CD4-positive, alpha-beta T cell treated with Interleukin-10 for 1 hour (primary cell): Measurements from ENCODE around the gene SFSWAP.
"Not testable (repeated sequence)": the region's sequence is repeated elsewhere in the genome, so short reads cannot be mapped to it uniquely, and the experiment has no call there.

ENCODE experiments used
- DNase-seq: peaks from one replicate; pipeline ENCODE4 v3.0.0-alpha.2; 2020

The SFSWAP gene

DNA sequence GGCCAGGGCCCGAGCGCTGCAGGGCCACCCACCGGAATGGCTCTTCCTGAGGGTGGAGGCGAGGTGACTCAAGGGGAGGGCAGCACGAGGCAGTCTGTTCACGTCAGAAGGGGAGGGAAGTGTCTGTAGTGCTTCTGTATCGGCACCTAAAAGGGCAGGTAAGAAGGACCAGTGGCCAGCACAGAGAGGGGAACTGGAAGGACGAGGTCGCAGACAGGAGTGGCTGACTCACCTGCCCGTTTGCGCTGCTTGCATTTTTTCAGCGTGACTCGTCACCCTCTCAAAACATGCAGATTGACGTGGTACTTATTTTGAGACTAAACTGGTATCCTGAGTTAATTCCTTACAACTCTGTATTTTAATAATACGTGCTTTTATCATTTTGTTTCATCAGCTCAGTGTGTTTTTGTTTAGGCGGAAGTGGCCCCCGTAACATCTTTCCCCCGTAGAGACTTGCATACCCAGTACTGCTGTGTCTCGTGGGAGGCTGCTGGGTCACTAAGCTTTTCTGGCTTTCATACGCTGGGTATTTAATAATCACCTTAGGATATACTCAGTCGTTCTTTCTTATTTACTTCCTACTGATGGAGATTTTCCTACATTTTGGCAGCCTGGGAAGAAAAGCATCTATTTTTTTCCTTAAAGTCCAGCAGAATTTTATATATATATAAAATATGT lies 26.4 kb downstream of the SFSWAP start:
- DNase-seq = no peak

DNA sequence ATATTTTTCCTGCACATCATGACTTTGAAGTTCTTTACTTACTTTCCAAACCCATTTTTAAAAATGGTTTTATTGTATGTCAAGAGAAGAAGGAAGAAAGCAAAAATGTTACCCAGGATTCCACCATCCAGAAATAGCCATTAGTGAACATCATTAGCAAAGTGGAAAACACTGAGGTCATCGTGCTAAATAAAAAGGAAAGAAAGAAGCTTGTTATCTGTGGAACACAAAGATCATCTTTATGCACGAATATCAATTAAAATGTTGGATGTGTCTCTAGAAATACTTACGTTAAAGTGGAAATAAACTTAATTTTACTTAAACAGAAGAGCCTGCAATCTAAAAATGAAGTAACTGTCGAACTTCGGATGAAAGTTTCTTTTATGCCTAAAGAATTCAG lies 27.3 kb downstream of the SFSWAP start:
- DNase-seq = no peak

- no peak for DNase-seq
Measured at GRCh38 chr12:131740626-131741025, 29.7 kb downstream of the SFSWAP start.

GRCh38 chr12:131742761-131743160 lies 31.9 kb downstream of the SFSWAP start:
- not testable (repeated sequence) for DNase-seq

DNA sequence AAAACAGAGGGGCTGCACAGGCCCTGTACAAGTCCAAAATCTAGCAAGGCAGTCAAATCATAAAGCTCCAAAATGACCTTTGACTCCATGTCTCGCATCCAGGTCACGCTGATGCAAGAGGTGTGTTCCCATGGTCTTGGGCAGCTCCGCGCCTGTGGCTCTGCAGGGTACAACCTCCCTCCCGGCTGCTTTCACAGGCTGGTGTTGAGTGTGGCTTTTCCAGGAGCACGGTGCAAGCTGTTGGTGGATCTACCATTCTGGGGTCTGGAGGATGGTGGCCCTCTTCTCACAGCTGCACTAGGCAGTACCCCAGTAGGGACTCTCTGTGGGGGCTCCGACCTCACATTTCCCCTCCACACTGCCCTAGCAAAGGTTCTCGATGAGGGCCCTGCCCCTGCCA lies 32.5 kb downstream of the SFSWAP start:
- not testable (repeated sequence) for DNase-seq

GRCh38 chr12:131743880-131744279 lies 33.0 kb downstream of the SFSWAP start:
- not testable (repeated sequence) for DNase-seq

DNA sequence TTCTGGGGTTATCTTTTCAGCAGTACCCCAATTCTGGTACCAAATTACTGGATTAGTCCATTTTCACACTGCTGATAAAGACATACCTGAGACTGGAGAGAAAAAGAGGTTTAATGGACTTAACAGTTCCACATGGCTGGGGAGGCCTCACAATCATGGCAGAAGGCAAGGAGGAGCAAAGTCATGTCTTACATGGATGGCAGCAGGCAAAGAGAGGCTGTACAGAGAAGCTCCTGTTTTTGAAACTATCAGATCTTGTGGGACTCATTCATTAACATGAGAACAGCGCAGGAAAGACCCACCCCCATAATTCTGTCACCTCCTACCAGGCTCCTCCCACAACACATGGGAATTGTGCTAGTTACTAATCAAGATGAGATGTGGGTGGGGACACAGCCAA lies 33.8 kb downstream of the SFSWAP start:
- not testable (repeated sequence) for DNase-seq

DNA sequence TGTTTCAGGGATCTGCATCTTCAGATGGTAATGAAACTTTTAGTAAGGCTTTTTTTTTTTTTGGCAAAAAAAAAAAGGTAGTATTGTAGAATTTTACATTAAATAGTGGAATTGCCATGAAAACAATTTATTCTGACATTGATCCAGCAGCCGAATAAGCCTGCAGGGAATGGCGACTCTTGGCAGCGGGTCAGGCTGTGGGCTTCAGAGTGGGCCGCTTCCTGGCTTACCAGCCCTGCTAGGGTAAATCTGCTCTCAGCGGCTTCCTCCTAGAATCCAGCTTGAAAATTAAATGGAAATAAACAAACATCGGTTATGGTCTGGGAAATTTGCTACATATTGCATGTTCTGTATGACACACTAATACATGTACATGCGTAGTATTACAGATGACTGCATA lies 34.8 kb downstream of the SFSWAP start:
- no peak for DNase-seq

- DNase-seq = no peak
Measured at GRCh38 chr12:131747276-131748177, 36.6 kb downstream of the SFSWAP start.

GRCh38 chr12:131749618-131750315 lies 38.9 kb downstream of the SFSWAP start:
- DNase-seq = no peak

DNA sequence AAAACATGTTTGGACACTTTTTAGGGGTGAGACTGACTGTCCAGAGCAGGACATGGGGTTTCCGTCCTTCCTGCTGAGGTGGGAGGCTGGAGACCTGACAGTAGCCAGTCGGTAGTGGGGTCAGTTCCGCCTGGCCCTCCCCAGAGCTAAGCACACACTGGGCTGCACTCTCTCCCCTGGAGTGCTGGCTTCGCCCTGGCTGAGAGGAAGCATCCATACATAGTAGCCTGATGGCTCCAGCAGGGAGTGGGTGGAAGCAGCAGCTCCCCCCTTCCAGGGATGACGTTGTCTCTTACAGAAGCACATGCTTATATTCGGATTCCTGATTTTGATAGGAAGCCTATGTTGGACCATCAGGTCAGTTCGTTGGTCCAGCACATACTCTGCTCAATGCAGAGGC lies 40.4 kb downstream of the SFSWAP start:
- no peak for DNase-seq

DNA sequence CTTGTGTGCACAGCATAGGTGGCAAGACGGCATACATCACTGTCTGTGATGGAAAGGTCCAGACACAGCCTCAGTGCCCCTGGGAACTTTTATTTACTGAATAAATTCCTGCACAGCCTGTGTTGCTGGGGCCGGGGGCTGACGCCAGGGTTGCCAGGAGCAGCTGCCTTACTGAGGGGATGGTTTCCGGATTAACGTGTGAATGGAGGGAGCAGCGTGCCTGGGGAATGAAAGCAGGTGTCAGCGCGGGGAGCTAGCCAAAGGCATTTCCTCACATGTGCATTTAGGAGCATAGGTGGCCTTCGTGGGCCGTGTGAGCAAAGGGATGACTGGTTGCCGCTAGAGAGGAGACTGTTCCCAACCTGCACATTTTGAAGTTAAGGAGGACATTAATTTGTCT lies 41.6 kb downstream of the SFSWAP start:
- no peak for DNase-seq

GRCh38 chr12:131753005-131753404 lies 42.1 kb downstream of the SFSWAP start:
- DNase-seq = no peak

DNA sequence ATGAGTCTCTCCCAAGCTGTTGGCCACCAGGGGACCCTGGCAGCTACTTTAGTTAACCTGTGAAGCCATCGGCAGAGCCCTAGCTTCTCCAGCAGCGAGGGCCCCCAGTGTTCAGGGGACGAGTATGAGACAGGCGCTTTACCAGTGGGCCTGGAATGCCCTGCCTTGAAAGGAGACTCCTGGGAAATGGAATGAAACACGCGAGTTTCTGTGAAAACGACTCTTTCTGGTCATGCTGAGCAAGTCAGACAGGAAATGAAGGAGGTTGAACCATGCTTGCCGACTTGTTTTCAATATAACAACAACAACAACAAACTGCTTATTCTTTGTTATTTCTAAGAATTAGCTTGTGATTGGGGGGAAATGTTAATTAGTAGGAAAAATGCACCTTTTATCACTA lies 42.9 kb downstream of the SFSWAP start:
- no peak for DNase-seq

DNA sequence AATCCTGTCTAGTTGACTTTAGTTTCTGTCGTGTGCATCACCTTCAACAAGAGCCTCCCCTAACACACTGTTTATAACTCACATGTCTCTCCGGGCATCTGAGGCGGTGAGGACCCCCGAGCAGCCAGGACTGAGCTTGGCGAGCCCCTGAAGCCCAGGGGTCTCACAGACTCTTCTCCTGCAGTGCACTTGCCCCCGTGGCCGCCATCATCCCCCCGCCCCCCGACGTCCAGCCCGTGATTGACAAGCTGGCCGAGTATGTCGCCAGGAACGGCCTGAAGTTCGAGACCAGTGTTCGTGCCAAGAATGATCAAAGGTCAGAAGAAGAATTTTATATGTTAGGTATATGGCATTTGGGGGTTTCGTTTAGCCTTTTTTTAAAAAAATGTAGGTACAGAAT lies 43.3 kb downstream of the SFSWAP start:
- DNase-seq = no peak

- DNase-seq = peak; percentile 42
Measured at GRCh38 chr12:131755305-131756113, 44.6 kb downstream of the SFSWAP start.

DNA sequence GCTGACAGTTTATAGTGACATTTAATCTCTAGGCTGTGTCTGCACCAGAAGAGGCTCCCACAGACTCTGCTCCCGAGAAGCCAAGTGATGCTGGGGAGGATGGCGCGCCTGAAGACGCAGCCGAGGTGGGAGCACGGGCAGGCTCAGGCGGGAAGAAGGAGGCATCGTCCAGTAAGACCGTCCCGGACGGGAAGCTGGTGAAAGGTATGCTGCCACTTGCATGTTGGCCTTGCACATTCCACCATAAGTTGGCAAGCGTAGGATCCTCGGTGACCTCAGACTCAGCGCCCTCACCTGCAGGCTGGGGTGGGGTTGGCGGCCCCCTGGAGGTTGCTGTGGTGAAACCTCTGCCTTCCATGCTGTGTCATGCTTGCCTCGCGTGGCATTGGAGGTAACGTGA lies 45.6 kb downstream of the SFSWAP start:
- no peak for DNase-seq

DNA sequence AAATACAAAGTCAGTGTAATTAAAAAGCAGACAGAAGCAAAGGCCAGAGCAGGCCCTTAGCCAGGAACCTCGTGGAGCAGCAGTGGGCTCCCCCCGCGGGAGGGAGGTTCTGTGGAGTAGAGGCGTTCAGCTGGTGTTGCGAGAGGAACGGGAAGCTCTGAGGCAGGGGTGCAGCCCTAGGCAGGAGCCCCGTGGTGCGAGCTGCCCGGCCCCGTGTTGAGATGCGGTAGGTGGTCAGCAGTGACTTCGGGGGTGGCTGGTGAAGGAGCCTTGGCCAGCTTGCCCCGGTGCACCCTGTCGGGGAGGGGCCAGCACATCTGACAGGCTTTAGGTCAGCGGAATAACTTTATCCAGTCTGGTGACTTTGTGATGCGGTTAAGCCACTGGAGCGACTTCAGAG lies 46.2 kb downstream of the SFSWAP start:
- DNase-seq = no peak

DNA sequence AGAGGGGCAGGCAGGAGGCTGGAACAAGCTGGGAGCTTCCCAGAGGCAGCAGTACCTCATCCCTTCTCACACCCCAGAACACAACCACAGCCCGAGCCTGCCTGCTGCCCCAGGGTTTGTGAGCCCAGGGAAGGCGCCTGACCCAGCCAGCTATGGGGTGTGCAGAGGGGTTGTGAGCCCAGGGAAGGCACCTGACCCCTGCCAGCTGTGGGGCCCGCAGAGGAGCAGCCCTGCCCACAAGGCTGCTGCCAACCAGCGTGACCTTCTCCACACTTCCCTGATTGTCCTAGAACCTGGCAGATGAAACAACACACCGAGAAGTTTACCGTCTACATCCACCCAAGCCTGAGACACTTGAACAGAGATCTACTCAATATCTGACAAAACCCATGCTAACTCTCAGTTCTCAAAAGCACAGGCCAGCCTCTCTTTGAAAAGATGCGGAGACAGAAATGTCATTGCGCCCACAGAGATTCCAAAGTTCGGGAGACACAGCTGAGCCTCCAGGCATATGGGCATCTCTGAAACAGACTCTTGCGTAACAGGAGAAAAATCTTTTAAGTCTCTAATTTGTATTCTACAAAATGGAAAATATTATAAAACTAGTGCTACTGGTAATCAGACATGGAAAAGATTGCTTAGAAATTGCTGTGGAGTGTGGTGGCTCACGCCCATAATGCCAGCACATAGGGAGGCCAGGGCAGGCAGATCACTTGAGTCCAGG lies 47.3 kb downstream of the SFSWAP start:
- DNase-seq = no peak

DNA sequence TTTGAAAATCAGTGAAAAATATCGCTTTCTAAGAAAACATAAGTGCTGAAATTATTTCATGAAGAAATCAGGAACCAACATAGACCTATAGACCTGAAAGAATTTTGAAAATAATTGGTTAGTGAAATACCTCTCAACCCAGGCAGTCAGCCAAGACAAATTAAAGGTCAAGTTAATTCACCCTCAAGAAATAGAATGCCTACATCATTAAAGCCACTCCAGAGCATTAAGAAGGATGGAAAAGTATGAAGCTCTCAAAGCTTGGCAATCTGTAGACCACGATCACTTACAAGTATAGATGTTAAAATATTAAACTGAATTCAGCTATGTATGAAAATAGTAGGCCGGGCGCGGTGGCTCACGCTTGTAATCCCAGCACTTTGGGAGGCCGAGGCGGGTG lies 48.3 kb downstream of the SFSWAP start:
- DNase-seq = no peak

GRCh38 chr12:131761638-131762037 lies 50.7 kb downstream of the SFSWAP start:
- DNase-seq = no peak

GRCh38 chr12:131764738-131765137 lies 53.8 kb downstream of the SFSWAP start:
- DNase-seq = no peak
